Stimulated activated CD4-positive, alpha-beta T cell treated with anti-CD3 and anti-CD28 coated beads, Interleukin-2, amount 100 ng/mL, for 4 hours (primary cell): ENCODE results near the gene VAV3.

Source experiments
- DNase-seq: peaks from one replicate; pipeline ENCODE4 v3.0.0-alpha.2; 2020; ENCODE audit warnings: low read depth

Gene VAV3

GRCh38 chr1:107789817-107790524 lies 175.0 kb downstream of the VAV3 start:
- no peak for DNase-seq

- no peak for DNase-seq
Observed at GRCh38 chr1:107788206-107789202, 176.5 kb downstream of the VAV3 start.

GRCh38 chr1:107787299-107787698 lies 177.7 kb downstream of the VAV3 start:
- DNase-seq: no peak

- DNase-seq: no peak
Observed at GRCh38 chr1:107786203-107786845, 178.7 kb downstream of the VAV3 start.

GRCh38 chr1:107785496-107786202 lies 179.3 kb downstream of the VAV3 start:
- DNase-seq: no peak

- peak; percentile 40 for DNase-seq
Observed at GRCh38 chr1:107782217-107782845, 182.6 kb downstream of the VAV3 start.

- no peak for DNase-seq
Observed at GRCh38 chr1:107781245-107781644, 183.7 kb downstream of the VAV3 start.

- no peak for DNase-seq
Observed at GRCh38 chr1:107777664-107778047, 187.3 kb downstream of the VAV3 start.

GRCh38 chr1:107776900-107777663 lies 187.9 kb downstream of the VAV3 start:
- DNase-seq: no peak

- no peak for DNase-seq
Observed at GRCh38 chr1:107771377-107771776, 193.6 kb downstream of the VAV3 start.

- DNase-seq: no peak
Observed at GRCh38 chr1:107767156-107767582, 197.8 kb downstream of the VAV3 start.

- DNase-seq: no peak
Observed at GRCh38 chr1:107766533-107766932, 198.4 kb downstream of the VAV3 start.

- no peak for DNase-seq
Observed at GRCh38 chr1:107762751-107763390, 202.1 kb downstream of the VAV3 start.

GRCh38 chr1:107760065-107760464 lies 204.9 kb downstream of the VAV3 start:
- no peak for DNase-seq

- DNase-seq: no peak
Observed at GRCh38 chr1:107750364-107750959, 214.5 kb downstream of the VAV3 start.

GRCh38 chr1:107748531-107748930 lies 216.4 kb downstream of the VAV3 start:
- no peak for DNase-seq

- no peak for DNase-seq
Observed at GRCh38 chr1:107741242-107741641, 223.7 kb downstream of the VAV3 start.

GRCh38 chr1:107740579-107740978 lies 224.4 kb downstream of the VAV3 start:
- DNase-seq: no peak

GRCh38 chr1:107739651-107740050 lies 225.3 kb downstream of the VAV3 start:
- DNase-seq: no peak

GRCh38 chr1:107739201-107739600 lies 225.8 kb downstream of the VAV3 start:
- DNase-seq: no peak
